Omental fat pad (tissue), 4 donors: ENCODE results near the gene HIRA. TPM values are rescaled to one million over a fixed set of nuclear protein-coding genes. Genes with fewer than 3 reads are reported as not detected.

Source experiments
- ATAC-seq: fragments of 150-250 bp; one replicate; pipeline ENCODE4 v1.9.1; 2016; ENCODE audit warnings: mild to moderate bottlenecking, moderate library complexity; ENCODE audit not compliant: low FRiP score
- DNase-seq: peaks from one replicate; pipeline ENCODE4 v3.0.0-alpha.2; 2019; ENCODE audit warnings: low spot score
- total RNA-seq, 4 donors: library from RNA; depleted of rRNA; stranded (reverse); fragments of >200 nt; gene quantifications; one replicate each; pipeline ENCODE4 v1.1.0, GENCODE V29; 2016
- TF ChIP-seq, protein P1 (sequence below), 3 donors: fragments of 450-650 bp; IDR thresholded peaks; one replicate each; pipeline ENCODE4 v1.5.1; 2016 to 2017; ENCODE audit warnings: antibody characterized with exemption in 3 of 3, mild to moderate bottlenecking in 3 of 3, moderate library complexity in 2 of 3

The HIRA gene
- total RNA-seq, 4 donors from 2014 or later: 20.8 to 32.7 (median 22.6) TPM

DNA sequence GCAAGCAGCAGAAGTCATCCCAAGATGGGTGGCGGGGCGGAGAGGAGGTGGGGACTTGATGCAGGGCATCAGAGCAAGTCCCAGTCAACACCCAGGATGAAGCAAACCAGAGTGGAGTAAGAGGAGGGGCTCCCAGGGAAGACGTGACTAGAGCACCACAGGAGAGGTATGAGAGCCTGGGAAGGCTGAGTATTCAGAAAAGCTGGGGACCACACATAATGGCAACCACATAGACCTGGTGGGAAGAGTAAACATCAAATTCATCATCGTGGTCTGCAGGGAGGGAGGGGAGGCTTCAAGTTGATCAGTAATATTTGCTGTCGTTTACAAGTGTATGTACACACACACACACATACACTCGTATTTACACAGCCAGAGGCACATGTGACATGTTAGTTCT lies 79.3 kb downstream of the HIRA start:
- TF ChIP-seq, protein P1, sequence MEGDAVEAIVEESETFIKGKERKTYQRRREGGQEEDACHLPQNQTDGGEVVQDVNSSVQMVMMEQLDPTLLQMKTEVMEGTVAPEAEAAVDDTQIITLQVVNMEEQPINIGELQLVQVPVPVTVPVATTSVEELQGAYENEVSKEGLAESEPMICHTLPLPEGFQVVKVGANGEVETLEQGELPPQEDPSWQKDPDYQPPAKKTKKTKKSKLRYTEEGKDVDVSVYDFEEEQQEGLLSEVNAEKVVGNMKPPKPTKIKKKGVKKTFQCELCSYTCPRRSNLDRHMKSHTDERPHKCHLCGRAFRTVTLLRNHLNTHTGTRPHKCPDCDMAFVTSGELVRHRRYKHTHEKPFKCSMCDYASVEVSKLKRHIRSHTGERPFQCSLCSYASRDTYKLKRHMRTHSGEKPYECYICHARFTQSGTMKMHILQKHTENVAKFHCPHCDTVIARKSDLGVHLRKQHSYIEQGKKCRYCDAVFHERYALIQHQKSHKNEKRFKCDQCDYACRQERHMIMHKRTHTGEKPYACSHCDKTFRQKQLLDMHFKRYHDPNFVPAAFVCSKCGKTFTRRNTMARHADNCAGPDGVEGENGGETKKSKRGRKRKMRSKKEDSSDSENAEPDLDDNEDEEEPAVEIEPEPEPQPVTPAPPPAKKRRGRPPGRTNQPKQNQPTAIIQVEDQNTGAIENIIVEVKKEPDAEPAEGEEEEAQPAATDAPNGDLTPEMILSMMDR (IDR thresholded peaks at IDR 0.05): no peak
- ATAC-seq (no peak), DNase-seq (no peak)

DNA sequence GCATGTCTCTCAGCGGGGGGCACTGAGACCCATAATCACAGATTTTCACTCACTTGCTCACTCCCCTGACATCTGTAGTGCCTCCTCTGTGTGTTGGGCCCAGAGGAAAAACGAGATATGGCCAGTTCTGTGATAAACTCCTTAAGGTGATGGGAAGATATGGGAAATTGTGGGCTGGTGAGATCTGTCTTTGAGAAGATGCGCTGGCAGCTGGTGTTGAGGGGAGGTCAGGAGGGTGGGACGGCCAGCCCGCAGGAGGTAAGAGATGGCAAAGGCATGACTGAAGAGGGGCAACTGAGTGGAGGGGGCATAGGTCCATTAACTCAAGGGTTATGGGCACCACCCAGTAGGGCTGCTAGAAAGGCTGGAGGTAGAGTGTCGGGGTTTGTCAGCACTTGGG lies 79.9 kb downstream of the HIRA start:
- TF ChIP-seq, protein P1 (IDR thresholded peaks at IDR 0.05): no peak
- no peak for DNase-seq
- ATAC-seq: no peak

DNA sequence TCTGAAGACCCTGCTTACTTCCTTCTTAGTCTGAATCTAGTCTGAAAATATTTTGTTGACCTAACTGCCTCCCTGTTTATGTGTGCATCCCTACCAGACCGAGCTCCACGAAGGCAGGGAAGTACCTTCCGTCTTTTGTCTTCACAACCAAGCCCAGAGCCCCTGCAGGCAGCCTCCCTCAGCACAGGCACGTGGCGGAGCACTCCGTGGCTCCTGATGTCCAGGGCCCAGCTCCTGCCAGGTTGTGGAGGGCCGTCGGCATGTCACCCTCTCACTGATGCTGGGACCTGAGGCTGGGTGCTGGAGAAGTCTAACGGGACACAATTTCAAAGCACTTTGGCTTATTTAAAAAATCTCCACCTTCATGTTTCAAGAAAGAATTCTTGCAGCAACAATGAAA lies 80.6 kb downstream of the HIRA start:
- ATAC-seq: no peak
- no peak for DNase-seq
- TF ChIP-seq, protein P1 (IDR thresholded peaks at IDR 0.05): no peak

DNA sequence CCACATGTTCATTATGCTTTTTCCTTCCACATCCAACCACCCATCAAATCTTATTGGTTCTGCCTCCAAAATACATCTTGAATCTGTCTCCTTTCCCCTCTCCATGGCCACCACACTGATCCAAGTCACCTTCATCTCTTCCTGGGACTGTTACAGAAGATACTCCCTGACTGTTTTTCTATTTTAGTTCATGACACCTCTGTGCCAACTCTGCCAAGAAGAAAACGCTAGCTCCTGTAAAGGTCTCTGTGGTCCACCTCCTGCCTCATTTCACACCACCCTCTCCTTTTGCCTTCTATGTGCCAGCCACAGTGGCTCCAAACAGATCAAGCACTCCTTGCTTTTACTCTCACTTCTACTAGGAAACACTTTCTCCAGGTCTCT lies 81.1 kb downstream of the HIRA start:
- TF ChIP-seq, protein P1 (IDR thresholded peaks at IDR 0.05): no peak
- no peak for DNase-seq
- no peak for ATAC-seq

DNA sequence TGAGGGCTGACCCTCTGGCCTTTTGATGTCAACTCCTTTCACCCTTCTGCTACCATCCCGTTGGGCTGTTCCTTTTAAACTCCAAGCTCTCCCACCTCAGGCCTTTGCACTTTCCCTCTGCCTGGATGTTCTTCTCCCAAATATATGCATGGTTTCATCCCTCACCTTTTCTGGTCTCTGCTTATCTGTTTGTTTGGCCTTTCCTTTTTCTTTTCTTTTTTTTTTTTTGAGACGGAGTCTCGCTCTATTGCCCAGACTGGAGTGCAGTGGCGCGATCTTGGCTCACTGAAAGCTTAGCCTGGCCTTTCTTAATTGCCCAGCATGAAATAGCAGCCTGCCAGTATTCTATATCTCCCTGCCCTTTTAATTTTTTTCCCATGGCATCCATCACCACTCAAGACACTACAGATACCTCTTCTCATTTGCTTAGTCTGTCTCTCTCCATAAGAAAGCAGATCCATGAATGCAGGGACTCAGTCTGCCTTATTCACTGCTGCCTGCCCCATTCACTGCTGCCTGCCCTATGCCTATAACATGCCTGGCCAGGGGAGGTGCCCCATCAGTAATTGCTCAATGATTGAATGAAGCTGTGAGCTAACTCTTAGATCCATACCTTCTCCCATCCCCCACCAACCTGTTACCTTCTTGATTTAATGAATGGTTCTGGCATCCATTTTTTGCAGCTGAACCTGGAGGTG lies 81.6 kb downstream of the HIRA start:
- DNase-seq (no peak), ATAC-seq (no peak)
- TF ChIP-seq, protein P1 (IDR thresholded peaks at IDR 0.05): no peak

DNA sequence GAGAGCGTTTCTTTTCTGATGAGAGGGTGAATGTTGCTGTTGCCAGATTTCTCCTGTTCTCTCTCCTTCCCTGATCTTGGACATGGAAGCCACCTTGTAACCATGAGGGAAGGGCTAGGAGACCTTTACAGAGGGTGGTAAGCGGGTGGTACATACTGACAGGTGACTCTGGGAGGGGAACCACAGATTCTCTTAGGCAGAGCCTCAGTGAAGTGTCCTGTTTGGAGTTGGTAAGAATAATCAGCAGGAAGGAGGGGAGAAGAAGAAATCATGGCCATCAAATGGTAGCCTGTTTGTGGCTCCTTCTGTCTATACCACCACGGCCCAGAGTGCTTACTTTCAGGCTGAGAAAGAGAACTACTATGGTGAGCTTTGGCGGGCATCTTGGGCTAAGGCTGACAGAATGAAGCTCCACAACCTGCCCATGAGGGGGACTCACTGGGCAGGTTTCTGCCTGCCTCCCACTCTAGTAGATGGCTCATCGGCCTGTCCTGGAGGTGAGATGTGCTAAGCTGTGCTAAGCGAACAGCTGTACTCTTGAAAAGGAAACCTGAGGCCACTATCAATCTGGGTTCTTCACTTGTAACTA lies 84.8 kb downstream of the HIRA start:
- DNase-seq: no peak
- no peak for ATAC-seq
- TF ChIP-seq, protein P1 (IDR thresholded peaks at IDR 0.05): no peak

DNA sequence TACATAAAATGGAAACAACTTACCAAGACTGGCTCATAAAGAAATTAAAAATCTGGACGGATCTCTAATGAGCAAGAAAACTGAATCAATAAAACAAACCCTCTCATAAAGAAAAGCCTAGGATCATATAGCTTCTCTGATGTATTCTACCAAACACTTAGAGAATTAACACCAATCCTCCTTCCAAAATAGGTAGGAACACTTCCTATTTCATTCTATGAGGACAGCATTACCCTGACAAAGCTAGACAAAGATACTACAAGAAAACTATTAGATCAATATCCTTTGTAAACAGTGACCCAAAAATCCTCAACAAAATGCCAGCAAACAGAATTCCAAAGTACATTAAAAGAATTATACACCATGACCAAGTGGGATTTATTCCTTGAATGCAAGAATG lies 87.1 kb downstream of the HIRA start:
- no peak for ATAC-seq
- TF ChIP-seq, protein P1 (IDR thresholded peaks at IDR 0.05): no peak

More for the DNA sequence above, 87.1 kb downstream of the HIRA start:
- DNase-seq: no peak
